HPDE6-E6E7 (cell line): ENCODE measurements around the gene ELL2.

ENCODE experiments used
- DNase-seq: peaks from one replicate; pipeline ENCODE4 v3.0.0; 2011; ENCODE audit warnings: missing footprints; ENCODE audit errors: extremely low spot score

ELL2 gene

DNA sequence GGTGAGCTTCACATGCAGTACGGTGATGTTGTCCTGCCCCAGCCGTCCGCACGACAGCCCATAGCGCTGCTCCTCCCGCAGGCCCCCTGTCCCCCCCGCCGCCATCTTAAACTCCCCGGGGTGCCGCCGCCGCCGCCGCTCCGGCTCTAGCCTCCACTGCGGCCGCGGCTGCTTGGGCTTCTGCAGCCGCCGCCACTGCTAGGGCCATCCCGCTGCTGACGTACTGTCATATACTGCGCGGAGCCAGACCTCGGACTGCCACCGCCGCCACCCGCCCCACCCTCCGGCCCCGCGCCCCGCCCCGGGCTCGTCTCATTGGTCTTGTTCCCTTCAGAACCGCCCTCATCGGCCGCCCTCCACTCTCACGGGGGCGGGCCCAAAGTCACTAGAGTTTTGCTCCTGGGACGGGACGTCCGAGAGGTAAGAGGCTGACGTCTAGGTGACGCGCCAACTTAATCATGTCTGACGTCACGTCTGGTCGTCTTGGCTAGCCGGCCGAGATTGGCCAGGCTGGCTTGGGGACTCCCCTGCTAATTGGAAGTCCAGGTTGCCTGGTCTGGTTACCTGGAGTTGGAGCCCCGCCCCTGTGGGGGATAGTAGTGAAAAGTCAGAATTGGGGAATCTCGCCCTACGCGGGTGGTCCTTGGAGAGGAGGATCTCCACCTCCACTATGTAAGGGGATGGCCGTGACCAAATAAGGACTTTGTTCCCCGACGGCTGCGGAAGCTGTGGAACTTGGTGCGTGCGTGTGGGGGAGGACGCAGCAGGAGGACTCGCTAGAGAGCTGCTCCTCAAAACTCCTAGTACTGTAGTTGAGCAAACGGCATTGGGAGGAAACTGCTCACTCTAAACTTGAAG is at the start of gene ELL2:
Gene ELL2, minus strand, starts transcription at position 235 of the 858 bp plus-strand sequence. Its CDS starts 130 bp downstream, at position 105.
- DNase-seq = peak; percentile 92

GRCh38 chr5:96008987-96009647 is 47.5 kb upstream of the ELL2 start:
- no peak for DNase-seq

- DNase-seq = no peak
These were observed 46.8 kb upstream of the ELL2 start for GRCh38 chr5:96008487-96008886.

DNA sequence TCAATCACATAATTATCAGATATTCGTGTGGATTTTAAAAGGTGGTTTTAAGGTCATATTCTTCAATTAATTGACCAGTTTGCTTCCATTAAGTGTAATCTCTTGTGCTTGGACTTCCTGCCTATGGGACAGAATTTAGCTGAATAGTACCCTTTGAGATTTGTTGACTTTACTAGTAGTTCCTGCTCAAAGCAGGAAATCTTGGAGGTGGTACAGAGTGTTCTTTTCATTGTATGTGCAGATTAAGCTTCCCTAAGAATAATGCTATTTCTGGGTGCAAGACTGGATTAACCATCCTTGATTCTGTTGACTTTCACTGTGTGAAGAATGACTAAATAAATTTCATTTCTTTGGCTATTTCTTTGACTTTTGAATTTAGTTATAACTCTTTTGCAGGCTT is 45.4 kb upstream of the ELL2 start:
- DNase-seq = no peak

GRCh38 chr5:96006291-96006690 is 44.6 kb upstream of the ELL2 start:
- DNase-seq = no peak

- no peak for DNase-seq
These were observed 43.1 kb upstream of the ELL2 start for GRCh38 chr5:96004754-96005153.

DNA sequence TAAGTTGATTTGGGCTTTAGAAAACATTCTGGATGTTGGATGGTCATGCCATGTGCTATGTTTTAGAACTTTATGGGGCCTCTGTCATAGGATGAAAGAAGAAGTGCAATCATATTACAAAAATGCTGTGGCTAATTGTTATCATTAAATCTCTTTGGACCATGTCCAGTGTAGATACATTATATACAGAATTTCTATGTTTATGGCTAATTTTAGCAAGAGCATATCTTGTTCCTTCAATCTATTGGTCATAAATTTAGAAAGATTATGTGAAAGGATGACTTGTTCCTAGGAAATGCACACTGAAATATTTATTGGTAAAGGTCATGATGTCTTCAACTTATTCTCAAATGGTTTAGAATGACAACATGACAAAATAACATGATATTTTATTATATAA is 42.4 kb upstream of the ELL2 start:
- DNase-seq = no peak

- no peak for DNase-seq
These were observed 39.6 kb upstream of the ELL2 start for GRCh38 chr5:96001262-96001661.

DNA sequence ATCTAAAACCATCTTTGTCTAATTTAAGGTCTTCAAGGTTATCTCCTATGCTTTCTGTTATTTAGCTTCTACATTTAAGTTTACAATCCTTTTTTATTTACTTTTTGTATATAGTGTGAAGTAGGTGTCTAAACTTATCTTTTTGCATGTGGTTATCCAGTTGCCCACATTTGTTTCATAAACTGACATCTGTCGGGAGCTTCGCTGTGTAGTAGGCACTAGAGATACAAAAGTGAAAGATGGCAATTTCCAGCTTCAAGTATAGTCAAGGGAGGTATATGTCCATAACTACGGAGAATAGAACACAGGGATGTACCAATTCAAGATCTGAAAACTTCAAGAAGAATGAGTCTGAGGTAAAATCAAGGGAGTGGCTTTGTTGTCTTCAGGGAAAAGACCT is 38.7 kb upstream of the ELL2 start:
- DNase-seq = no peak

DNA sequence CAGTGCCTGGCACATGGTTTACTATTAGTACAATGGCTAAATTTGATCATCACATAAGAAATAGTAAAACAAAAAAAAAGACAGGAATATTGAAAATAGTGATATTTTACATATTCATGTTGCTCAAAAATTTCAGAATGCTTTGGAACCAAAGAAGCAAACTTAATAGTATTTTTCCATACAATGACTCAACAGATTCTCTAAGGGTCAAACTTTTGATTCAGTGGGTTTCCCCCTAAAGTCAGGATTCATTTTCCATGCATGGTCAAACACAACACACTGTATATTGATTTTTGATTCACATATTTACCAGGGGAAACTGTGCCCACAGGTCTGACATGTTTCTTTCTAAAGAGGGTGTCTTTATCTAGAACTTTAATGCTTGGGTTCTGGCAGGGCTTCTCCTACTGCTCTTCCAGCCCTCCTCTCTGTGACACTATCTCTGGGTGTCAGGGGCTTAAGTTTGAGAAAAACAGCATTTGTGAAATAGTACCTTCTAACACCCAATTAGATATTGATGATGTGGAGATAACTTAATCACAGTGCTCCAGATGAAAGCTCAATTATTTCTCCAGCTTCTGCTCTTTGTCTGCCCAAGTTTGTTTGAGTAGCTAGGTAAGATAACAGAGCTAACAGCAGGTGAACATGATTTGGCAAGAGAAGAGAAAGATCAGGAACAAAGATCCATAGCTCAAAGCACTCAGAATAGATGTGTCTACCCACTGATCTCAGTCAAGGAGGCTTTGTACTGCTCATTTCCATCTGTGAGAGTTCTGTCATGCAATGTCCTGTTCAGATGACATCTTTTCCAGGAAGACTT is 35.5 kb upstream of the ELL2 start:
- DNase-seq = no peak

- no peak for DNase-seq
These were observed 34.4 kb upstream of the ELL2 start for GRCh38 chr5:95995962-95996489.

GRCh38 chr5:95993776-95994175 is 32.1 kb upstream of the ELL2 start:
- DNase-seq = no peak

DNA sequence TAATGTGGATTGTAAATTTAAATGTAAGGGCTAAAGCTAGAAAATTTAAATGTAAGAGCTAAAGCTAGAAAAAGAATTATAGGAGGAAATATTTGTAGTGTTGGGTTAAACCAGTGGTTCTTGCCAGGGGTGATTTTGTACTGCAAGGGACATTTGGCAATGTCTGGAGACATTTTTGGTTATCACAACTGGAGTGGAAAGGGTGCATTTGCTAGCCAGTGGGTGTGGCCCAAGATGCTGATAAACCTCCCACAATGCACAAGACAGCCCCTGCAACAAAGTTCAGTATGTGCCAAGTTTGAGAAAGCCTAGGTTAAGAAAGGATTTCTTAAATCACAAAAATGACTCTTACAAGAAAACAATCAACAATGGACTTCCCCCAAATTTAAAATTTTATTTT is 31.6 kb upstream of the ELL2 start:
- DNase-seq = no peak

- DNase-seq = no peak
These were observed 27.8 kb upstream of the ELL2 start for GRCh38 chr5:95989283-95990048.

GRCh38 chr5:95988877-95989276 is 27.2 kb upstream of the ELL2 start:
- no peak for DNase-seq

GRCh38 chr5:95988094-95988493 is 26.4 kb upstream of the ELL2 start:
- DNase-seq = no peak

DNA sequence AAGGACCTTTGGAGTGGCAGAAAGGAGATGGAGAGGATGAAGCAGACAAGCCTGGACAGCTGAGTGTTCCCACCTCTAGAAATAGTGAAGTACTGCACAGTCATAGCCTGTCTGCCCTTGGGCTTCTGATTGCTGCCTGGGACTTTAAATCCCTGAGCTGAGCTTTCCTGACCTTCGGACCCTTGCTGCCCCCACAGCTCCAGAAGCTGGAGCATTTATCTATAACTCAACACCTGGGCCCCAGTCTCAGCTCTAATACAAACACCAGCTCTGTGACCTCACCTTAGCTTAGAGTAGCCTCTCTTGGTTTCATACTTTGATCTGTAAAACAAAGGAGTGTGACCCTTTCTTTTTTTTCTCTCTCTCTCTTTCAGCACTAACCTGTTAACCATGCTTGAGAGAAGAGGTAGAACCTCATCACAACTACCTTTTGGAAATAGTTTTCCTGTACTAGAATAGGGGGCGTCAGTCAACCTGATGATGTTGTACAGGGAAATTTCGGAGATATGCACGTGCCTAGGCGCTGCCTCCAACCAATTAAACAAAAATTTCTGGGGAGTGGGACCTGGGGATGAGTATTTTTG is 25.4 kb upstream of the ELL2 start:
- DNase-seq = no peak

DNA sequence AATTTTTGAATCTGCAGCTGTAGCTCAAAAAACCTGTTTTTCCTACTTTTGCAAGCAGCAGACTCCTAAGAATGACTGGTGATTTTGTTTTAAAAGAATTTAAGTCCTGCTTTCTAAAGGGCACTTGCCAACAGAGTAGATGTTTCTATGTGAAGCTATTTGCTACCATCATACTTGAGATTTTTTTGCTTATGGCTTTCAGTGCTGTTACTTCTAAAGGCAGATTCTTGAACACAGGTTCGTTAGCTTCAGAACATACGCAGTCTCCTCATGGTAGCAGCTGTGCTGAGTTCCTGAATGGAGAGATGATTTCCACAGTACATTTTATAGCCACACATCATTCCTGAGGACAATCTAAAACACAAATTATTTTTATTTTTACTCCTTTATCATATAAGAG is 24.4 kb upstream of the ELL2 start:
- DNase-seq = no peak

- DNase-seq = no peak
These were observed 23.6 kb upstream of the ELL2 start for GRCh38 chr5:95985249-95985648.

DNA sequence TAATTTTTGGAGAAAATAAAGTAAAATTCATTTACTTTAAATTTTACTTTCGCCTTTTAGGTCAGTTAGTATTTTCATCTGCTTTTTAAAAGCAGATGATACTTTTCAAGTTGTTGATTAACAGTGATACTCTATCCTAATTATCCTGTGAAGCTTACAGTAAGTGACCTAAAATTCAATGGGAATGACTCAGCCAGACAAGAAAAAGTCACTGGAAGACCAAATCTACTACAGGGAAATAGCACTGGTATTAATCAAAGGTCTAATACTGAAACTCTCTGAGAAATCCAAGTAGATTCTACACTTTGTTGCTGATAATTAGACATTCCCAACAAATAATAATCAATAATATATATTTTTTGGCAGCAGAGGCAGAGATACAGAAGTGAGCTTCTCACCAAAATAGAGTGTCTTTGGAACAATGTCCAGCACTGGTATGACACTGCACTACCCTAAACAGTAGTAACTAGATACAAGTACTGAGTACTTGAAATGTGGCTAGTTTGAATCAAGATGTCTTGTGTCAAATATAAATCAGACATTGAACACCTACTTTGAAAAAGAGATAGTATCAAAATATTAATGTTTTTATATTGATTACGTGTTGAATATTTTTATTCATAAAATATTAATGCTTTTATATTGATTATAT is 22.8 kb upstream of the ELL2 start:
- no peak for DNase-seq

GRCh38 chr5:95983509-95983908 is 21.9 kb upstream of the ELL2 start:
- no peak for DNase-seq
